ENCODE data around the gene CCNT1.
"Not testable (repeated sequence)": the region's sequence is repeated elsewhere in the genome, so short reads cannot be mapped to it uniquely, and the experiment has no call there.

DNA sequence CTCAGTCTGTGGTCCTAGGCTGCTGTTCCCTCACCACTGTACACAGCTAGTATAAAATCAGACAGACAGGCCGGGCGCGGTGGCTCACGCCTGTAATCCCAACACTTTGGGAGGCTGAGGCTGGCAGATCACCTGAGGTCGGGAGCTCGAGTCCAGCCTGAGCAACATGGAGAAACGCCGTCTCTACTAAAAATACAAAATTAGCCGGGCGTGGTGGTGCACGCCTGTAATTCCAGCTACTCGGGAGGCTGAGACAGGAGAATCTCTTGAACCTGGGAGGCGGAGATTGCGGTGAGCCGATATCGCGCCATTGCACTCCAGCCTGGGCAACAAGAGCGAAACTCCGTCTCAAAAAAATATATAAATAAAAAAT, 34.0 kb downstream of the CCNT1 start:
- TF ChIP-seq YY1 (IDR thresholded peaks at IDR 0.05; ENCODE audit: insufficient read depth, insufficient replicate concordance, low read depth, low read length); SALL2 (CRISPR knock-in tag; IDR thresholded peaks at IDR 0.05); SMC3 (IDR thresholded peaks at IDR 0.05; ENCODE audit: low read length); ZNF710 (CRISPR knock-in tag; IDR thresholded peaks at IDR 0.05; ENCODE audit: borderline replicate concordance); SP1 (IDR thresholded peaks at IDR 0.05); SP1 (CRISPR knock-in tag; IDR thresholded peaks at IDR 0.05); ZNF251 (CRISPR knock-in tag; IDR thresholded peaks at IDR 0.05); KLF16 (CRISPR knock-in tag; IDR thresholded peaks at IDR 0.05); CREM (IDR thresholded peaks at IDR 0.05); CREM (CRISPR knock-in tag; IDR thresholded peaks at IDR 0.05); U2AF1 (optimal IDR thresholded peaks at IDR 0.05; ENCODE audit: low read depth, low read length); POLR2G (IDR thresholded peaks at IDR 0.05; ENCODE audit: low read depth, low read length); BHLHE40 (IDR thresholded peaks at IDR 0.05; ENCODE audit: low read length); SIX1 (CRISPR knock-in tag; IDR thresholded peaks at IDR 0.05; ENCODE audit: borderline replicate concordance): not testable (repeated sequence)
- TF ChIP-seq, protein P1, sequence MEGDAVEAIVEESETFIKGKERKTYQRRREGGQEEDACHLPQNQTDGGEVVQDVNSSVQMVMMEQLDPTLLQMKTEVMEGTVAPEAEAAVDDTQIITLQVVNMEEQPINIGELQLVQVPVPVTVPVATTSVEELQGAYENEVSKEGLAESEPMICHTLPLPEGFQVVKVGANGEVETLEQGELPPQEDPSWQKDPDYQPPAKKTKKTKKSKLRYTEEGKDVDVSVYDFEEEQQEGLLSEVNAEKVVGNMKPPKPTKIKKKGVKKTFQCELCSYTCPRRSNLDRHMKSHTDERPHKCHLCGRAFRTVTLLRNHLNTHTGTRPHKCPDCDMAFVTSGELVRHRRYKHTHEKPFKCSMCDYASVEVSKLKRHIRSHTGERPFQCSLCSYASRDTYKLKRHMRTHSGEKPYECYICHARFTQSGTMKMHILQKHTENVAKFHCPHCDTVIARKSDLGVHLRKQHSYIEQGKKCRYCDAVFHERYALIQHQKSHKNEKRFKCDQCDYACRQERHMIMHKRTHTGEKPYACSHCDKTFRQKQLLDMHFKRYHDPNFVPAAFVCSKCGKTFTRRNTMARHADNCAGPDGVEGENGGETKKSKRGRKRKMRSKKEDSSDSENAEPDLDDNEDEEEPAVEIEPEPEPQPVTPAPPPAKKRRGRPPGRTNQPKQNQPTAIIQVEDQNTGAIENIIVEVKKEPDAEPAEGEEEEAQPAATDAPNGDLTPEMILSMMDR (CRISPR knock-in tag; IDR thresholded peaks at IDR 0.05): not testable (repeated sequence)
